Fibroblast of skin of right biceps (primary cell): Measurements from ENCODE around the gene ZIC2.

ENCODE experiments used
- DNase-seq: peaks from one replicate; pipeline ENCODE4 v3.0.0-alpha.2; 2013

The ZIC2 gene

GRCh38 chr13:99975626-99976025 lies 6.0 kb upstream of the ZIC2 start:
- DNase-seq, result no peak

- DNase-seq, result no peak
Observed at GRCh38 chr13:99976575-99976974, 5.0 kb upstream of the ZIC2 start.

DNA sequence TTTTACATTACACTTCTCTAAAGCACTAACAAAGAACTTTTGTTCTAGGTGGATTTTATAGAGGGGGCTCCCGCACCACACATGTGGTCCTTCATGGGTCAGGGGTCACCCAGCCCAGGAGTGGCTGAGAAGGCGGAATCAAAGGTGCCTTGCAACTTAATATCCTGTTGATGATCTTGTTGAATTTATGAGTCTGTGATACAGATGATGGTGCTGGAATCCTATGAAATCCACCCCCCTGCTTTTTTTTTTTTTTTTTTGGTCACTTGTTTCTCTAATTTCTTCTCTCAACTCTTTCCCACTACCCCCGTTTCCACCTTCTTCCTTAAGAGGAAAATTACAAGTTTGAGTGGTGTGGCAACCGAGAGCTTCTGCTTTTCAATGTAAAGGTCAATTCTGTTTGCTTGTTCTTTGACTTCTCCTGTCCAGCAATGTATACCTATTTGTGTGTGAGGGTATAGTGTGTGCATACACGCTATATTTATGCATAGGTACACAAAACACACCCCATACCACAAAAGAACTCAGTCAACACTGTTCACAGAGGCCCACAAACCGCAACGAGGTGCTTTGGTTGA lies 4.2 kb upstream of the ZIC2 start:
- no peak for DNase-seq

DNA sequence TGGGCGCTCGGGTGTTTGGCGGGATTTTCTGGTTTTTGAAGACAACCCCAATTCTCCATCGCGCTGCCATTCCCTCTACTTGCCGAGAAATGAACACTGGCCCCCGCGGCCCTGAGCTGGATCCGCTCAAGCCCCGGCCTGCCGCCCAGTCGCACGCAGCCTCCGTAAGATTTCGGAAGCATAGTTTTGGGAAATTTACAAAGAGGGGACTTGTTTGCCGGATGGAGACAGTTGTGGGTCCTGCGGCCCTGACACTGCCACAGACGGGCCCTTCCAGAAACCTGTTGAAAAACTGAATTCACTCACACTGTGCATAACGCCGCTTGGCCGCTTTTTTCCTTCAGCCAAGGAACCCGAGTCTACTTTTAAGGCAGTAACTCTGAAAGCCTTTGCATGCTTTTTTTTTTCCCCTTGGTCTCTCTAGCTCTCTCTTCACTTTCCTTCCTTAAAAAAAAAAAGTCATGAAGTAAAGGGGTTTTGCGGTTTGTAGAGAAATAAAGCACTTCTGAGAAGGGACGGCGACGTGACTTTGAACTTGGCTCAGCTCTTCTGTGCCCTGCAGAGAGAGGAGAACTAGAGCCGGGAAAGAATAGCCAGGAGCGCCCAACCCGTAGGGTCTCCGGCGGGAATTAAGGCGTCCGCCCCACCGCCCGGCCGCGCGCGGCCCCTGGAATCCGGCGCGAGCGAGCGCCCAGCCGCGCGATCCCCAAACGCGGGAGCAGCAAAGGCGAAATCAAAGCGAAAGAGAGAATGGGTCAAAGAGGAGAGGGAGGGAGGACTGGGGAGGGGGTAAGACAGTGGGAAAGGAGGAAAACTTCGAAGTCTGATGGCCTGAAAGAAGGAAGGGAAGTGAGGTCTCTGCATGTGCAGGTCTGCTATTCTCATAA lies 3.4 kb upstream of the ZIC2 start:
- no peak for DNase-seq

DNA sequence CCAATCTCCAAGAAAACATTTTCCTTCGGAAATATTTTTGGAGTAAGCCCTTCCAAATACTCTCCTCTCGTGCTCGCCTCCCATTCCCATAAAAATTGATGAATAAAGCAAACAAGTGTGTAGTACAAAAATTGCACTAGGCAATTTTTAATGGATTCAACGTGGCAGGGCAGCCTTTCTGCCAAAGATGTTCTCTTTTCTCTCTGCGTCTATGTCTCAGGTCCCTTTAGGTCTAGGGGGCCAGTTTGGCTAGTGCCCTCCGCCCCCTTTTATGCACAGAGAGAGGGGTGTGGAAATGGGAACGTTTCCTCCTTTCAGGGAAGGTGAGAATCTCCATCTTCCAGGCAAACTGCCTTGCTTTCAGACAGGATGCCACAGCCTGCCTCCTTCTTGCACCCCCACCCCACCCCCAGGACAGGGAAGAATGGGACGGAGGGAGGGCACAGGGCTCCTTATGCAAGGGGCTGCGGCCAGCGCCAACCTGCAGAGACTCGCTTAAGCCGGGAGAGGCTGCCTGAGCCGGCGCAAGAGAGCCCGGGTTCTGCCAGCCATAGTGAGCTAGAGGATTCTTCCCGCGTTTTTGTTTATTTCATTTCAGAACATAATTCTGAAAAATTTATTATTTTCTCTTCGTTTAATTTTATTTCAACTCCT lies 2.7 kb upstream of the ZIC2 start:
- no peak for DNase-seq

DNA sequence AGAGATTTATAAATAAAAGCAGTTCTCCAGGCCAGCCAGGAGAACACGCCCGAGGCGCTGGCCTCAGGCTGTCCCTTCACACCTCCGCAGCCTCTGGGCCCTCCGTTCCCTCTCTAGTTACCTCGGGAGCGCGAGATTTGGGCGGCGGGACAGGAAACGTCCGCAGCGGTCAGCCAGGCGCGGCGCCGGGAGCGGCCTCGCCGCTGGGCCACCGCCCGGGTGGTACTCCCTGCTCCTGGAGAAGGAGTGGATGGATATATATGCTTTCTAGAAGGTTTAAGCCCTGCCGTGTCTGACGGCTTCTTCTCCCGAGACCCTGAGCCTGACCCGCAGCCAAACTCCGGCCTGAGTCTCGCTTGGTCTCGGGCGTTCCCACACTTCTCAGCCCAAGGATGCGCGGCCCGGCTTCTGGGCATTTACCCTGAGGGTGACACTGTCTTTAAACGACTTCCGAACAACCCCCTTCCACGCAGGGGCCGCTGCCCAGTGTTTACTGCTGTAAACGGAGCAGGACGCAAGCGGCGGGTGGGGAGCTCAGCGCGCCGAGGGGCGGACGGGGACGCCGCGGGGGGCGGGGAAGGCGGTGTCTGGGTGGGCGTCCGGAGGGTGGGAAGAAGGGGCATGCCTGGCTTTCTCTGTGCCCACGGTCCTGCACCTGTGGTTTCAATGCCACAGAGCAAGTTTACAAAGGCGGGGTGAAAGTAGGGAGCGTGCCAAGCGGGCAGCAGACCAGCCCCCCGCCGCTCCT lies 2.0 kb upstream of the ZIC2 start:
- DNase-seq, result no peak

GRCh38 chr13:99980201-99980823 lies 1.3 kb upstream of the ZIC2 start:
- DNase-seq, result peak; percentile 66

- DNase-seq, result no peak
Observed at GRCh38 chr13:99980824-99981734, 505 bp upstream of the ZIC2 start.

DNA sequence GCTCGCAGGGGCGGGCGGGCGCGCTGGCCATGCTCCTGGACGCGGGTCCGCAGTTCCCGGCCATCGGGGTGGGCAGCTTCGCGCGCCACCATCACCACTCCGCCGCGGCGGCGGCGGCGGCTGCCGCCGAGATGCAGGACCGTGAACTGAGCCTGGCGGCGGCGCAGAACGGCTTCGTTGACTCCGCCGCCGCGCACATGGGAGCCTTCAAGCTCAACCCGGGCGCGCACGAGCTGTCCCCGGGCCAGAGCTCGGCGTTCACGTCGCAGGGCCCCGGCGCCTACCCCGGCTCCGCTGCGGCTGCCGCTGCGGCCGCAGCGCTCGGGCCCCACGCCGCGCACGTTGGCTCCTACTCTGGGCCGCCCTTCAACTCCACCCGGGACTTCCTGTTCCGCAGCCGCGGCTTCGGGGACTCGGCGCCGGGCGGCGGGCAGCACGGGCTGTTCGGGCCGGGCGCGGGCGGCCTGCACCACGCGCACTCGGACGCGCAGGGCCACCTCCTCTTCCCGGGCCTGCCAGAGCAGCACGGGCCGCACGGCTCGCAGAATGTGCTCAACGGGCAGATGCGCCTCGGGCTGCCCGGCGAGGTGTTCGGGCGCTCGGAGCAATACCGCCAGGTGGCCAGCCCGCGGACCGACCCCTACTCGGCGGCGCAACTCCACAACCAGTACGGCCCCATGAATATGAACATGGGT lies 599 bp downstream of the ZIC2 start:
- peak; percentile 32 for DNase-seq

GRCh38 chr13:99982731-99983498 lies 1.3 kb downstream of the ZIC2 start:
- no peak for DNase-seq

DNA sequence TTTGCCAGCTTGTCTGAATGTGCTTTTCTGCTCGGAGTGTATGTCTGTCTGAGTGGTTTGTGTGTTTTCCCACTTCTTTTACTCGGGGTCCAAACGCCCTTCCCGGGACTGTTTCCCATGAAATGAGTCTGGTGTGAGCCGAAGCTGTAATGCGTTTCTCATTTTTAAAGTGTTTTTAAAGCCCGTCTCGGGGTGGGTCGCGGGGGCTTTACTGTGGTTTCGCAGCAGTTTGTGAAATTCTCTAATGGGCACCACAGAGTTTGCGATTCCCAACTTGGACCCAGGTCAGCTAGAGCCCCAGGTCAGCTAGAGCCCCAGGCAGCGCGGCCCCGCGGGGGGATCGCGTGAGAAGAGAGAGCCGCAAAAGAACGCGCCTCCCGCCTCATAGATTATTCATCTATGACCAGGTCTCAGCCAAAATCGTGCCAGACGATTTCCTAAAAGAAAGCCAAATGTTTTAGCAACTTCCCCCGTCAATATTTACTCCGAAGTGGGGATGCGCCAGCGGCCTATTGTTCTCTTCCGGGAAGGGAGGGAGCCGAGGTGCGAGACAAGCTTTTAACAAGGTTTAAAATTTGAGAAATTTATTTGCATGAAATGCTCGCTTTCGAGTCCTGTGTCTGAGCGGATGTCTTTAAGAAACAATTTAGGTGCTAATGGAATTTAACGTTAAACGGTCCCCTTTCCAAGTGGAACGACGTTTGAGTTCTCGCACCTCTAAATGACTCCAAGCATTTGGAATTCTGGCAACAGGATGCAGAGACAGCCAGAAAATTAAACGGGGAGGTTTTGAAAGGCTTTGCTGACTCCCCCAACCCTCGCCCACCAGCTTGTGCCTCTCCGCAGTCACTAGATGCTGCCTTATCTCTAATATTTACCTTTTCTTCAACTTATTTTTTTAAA lies 2.2 kb downstream of the ZIC2 start:
- DNase-seq, result no peak

GRCh38 chr13:99984461-99985240 lies 3.1 kb downstream of the ZIC2 start:
- DNase-seq, result no peak

GRCh38 chr13:99985241-99985874 lies 3.8 kb downstream of the ZIC2 start:
- no peak for DNase-seq

DNA sequence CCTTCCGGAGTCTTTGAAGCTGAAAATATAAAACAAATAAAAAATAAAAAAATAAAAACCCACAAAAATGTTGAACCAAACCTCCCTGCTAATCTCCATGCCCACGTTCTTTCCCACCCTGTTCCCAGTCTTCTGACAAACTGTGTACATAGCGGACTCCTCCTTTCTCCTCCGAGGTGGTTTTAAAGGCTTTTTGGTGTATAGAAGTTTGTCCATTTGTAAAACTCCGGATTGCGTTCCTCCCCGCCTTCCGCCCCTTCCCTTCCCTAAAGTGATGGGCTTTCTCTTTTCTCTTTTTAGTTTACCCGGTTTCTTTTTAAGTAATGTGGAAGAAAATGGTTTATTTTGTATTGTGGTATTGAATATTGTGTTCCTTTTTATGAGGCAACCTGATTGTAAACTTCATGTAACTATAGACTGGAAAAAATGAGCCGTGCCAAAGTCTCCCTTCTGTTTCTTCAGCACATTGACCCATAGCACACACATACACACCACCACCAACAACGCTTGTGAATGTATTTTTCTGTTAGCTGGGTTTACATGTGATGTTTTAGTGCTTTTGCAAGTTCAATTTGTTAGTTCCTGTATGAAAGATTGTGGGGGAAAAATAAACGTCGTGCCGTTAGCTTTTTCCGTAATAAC lies 4.4 kb downstream of the ZIC2 start:
- DNase-seq, result no peak

DNA sequence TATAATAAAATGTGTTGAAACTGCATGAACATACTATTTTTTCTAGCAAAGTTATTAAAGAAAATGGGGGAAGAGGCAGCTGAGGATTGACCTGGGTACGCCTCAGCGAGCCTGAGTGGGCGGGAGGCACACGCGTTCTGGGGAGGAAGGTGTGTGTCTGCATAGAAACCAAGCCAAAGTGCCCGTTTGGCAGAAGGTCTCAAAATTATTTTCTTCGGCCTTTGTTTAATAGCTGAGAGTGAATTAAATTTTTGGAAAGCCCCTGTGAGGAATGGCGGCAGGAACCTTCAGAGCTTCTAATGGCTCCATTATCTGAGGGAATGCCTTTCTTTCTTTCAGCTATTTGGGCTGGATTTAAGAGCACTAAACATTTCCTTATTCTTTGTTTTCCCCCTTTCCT lies 5.2 kb downstream of the ZIC2 start:
- DNase-seq, result no peak

DNA sequence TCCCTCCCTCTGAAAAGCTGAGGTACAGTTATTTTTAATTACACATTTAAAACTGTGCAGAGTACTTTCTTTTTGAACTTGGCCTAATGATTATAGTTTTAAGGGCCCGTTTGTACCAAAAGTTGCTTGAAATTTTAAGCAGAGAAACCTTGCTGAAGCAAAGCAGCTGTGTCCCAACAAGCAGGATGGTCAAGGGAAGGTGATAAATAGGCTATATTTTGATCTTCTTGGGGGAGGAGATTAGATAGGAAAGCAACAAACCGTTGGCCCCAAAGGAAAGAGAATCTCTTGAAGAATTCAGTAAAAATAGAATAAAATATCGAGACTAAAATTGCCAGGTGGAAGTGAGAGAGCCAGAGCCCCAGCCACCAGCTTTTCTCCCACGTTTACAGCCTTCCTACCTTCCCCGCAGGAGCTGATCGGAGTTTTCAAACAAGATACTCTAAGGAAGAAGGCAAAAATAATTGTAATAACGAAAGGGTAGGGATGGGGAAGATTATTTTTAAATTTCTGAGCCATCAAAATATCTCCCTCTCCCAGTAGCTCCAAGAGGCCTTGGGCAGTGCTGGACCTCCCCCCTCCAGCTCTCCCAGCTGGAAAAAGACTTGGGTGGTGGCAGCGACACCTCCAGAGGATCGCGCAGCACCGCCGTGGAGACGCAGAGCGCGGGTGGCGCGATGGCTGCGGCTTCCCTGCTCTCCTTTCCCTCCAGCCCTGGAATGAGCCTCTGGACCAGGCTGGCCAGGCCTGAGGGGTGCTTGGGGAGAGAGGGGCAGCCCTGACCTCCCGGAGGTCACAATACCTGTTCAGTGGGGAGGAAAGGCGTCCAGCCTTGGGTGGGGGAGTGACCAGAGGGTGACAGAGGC lies 5.8 kb downstream of the ZIC2 start:
- no peak for DNase-seq
